ENCODE results near the gene MEA1.

The MEA1 gene

GRCh38 chr6:43038727-43039126 is 25.0 kb upstream of the MEA1 start:
- no peak for DNase-seq (ENCODE audit: low read depth)

DNA sequence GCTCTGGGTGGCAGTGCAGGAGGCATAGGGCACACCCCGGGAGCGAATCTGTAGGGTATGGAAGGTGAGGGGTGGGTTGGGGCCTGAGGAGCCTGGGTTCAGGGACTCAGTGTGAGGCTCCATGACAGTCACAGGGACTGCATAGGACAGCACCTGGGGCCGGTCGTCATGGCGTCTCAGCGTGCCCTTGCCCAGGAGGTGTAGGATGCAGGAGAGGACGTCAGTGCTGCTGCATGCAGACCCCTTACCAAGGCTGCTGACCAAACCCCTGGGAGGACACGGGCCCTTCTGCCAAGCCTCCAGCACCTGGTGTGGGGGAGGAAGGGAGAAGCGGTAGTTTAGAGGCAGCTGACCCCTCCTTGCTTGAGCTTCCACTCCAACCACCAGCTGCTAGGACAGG is 24.0 kb upstream of the MEA1 start:
- DNase-seq (ENCODE audit: low read depth): no peak

GRCh38 chr6:43037197-43037596 is 23.5 kb upstream of the MEA1 start:
- no peak for DNase-seq (ENCODE audit: low read depth)

GRCh38 chr6:43036712-43037111 is 23.0 kb upstream of the MEA1 start:
- no peak for DNase-seq (ENCODE audit: low read depth)

GRCh38 chr6:43035495-43036194 is 21.9 kb upstream of the MEA1 start:
- DNase-seq (ENCODE audit: low read depth): no peak

DNA sequence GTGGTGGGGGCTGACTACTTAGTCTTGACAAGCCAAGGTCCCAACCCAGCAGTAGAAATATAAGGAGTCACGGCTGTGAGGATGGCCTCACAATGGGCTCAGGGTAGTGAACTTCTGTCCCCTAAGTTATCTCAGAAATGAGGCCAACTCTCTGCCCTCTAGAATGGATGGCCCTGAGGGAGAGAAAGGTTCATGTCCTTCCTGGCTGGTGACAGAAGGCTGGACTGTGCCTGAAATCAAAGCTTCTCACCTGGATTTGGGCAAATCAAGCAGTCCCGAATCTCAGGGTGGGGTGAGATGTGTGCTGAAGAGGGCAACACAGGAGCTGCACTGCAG is 20.4 kb upstream of the MEA1 start:
- DNase-seq (ENCODE audit: low read depth): no peak

- DNase-seq (ENCODE audit: low read depth): no peak
Observed at GRCh38 chr6:43033496-43034189, 19.9 kb upstream of the MEA1 start.

GRCh38 chr6:43032326-43032725 is 18.6 kb upstream of the MEA1 start:
- DNase-seq (ENCODE audit: low read depth): no peak

- DNase-seq (ENCODE audit: low read depth): no peak
Observed at GRCh38 chr6:43029120-43029519, 15.4 kb upstream of the MEA1 start.

DNA sequence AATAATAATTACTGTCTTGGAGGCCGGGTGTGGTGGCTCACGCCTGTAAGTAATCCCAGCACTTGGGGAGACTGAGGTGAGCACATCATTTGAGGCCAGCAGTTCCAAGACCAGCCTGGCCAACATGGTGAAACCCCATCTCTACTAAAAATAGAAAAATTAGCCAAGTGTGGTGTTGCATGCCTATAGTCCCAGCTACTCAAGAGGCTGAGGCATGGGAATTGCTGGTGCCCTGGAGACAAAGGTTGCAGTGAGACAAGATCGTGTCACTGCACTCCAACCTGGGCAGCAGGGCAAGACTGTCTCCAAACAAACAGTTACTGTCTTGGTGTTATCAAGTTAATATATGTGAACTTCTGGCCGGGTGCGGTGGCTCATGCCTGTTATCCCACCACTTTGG is 12.6 kb upstream of the MEA1 start:
- no peak for DNase-seq (ENCODE audit: low read depth)

GRCh38 chr6:43024436-43024835 is 10.7 kb upstream of the MEA1 start:
- DNase-seq (ENCODE audit: low read depth): no peak

GRCh38 chr6:43021270-43022047 is 7.7 kb upstream of the MEA1 start, which contains the start of gene RRP36:
Gene RRP36 (plus strand): TSS chr6:43021623. CDS start chr6:43021655, 32 bp downstream.
- DNase-seq (ENCODE audit: low read depth): peak; percentile 66

DNA sequence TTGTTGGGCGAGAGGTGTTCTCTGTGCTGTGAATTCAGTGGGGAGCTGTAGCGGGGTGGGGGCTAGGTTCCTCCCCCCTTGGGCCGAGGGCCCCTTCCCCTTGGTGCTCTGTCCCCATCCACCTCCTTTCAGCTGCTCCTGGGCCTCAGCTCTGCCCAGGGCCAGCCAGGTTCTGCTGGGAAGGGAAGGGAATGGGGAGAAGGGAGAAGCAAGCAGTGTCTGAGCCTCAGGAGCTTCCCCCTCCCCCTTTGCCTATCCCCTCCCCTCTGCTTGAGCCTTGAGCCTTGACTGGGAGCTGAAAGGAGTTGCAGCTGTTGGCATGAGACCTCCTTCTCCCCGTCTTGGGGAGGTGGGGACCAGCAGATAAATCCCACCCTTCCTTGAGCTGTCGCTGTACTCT is 7.1 kb upstream of the MEA1 start:
- DNase-seq (ENCODE audit: low read depth): no peak

- no peak for DNase-seq (ENCODE audit: low read depth)
Observed at GRCh38 chr6:43020052-43020705, 6.4 kb upstream of the MEA1 start.

DNA sequence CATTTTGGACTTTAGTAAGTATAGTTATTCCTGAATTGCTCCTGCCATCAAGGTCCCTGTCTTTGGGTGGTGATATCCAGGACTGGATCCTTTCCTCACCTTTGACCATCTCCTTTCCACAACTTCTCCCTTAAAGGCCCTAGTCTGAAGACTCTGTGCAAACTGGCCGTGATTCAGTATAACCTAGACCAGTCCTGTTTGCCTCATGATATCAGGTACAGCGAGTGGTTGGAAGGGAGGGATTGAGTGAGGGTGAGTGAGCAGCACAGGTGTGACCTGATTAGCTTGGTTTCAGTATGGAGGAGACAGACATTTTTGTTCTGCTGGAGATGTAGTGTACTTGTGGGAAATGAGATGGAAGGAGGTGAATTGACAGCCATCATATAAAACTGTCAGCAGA is 5.4 kb upstream of the MEA1 start:
- DNase-seq (ENCODE audit: low read depth): no peak

DNA sequence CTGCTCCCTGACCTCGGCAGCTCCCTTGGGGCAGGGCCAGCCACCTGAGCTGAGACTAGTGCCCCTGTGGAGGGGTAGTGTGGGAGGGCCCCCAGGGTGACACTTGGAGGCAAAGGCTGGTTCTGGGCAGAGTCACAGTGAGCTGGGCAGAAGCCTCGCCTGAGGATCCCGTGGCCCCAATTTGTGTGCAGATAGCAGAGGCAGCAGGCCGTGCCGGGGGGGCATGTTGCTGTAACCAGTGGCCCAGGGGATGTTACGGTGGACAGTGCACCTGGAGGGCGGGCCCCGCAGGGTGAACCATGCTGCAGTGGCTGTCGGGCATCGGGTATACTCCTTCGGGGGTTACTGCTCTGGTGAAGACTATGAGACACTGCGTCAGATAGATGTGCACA is 3.2 kb upstream of the MEA1 start:
- no peak for DNase-seq (ENCODE audit: low read depth)

- no peak for DNase-seq (ENCODE audit: low read depth)
Observed at GRCh38 chr6:43016176-43016942, 2.6 kb upstream of the MEA1 start.

- no peak for DNase-seq (ENCODE audit: low read depth)
Observed at GRCh38 chr6:43014434-43014909, 726 bp upstream of the MEA1 start.

DNA sequence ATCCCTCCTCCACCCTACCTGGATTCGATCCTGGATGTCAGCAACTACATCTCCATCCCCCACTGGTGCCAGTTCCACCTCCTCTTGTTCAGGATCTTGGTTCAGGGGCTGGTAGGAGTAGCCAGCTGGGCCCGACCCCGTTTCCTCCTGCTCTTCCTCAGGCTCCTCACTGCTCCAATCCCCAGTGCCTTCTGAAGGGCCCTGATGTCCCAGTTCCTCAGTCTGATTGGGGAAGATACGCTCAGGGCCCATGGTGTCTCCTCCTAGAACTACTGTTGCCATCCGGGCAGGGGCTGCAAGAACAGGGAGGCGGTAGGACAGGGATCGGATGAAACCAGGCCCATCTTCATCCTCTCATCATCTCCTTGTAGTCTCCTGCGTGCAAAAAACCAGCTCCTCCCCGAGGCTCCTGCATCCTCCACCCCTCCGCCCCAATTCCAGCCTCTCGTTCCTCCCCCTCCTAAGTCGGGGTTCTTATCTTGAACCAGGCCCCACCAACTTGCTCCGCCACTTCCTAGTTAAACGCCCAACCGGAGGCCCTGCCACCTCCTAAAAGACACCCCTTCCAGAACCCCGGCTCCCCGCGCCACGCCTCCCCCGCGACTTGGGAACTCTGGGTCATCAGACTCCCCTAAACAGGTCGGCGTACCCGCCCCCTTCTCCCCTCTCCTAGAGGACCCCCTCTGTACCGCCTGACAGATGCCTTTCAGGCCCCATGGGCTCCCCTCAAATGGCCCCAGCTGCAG is 476 bp downstream of the MEA1 start:
- peak; percentile 2 for DNase-seq (ENCODE audit: low read depth)

GRCh38 chr6:43012364-43012763 is 1.4 kb downstream of the MEA1 start:
- DNase-seq (ENCODE audit: low read depth): no peak

DNA sequence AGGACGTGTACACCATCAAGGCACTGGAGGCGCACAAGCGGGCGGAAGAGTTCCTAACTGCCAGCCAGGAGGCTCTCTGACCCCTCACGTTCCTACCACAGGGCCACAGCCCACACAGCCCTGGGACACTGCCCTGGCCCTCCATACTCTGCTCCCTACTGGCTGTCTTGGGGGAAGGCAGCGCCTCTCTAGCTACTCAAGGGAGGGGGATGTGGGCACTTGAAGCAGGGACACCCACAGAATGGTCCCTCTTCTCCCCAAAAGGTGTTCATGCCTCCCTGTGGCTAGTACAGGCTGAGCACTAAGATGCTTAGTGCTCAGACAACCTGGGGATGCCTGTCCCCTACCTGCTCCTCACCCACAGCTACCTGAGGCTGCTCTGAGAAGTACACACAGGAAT is 2.5 kb downstream of the MEA1 start:
- DNase-seq (ENCODE audit: low read depth): no peak

Data from stimulated activated CD8-positive, alpha-beta memory T cell treated with anti-CD3 and anti-CD28 coated beads, Interleukin-4, amount 100 ng/mL, for 24 hours (primary cell).